Stimulated activated naive CD4-positive, alpha-beta T cell treated with Interleukin-2 at 50 U/mL for 16 hours (primary cell): Measurements from ENCODE around the gene HBB.

Experiments
- DNase-seq: peaks from one replicate; lab custom pipeline; 2025; lab: John Stamatoyannopoulos, UW

The HBB gene

GRCh38 chr11:5247472-5248192 lies 20.8 kb upstream of the HBB start:
- no peak for DNase-seq

GRCh38 chr11:5246772-5247471 lies 20.1 kb upstream of the HBB start:
- DNase-seq: no peak

GRCh38 chr11:5245155-5245554 lies 18.3 kb upstream of the HBB start:
- no peak for DNase-seq

GRCh38 chr11:5243816-5244180 lies 16.9 kb upstream of the HBB start:
- DNase-seq: no peak

GRCh38 chr11:5242933-5243815 lies 16.3 kb upstream of the HBB start:
- no peak for DNase-seq

GRCh38 chr11:5242208-5242607 lies 15.3 kb upstream of the HBB start:
- DNase-seq: no peak

GRCh38 chr11:5241458-5241857 lies 14.6 kb upstream of the HBB start:
- no peak for DNase-seq

GRCh38 chr11:5240458-5240857 lies 13.6 kb upstream of the HBB start:
- no peak for DNase-seq

- DNase-seq: no peak
These were observed 13.2 kb upstream of the HBB start for GRCh38 chr11:5240056-5240455.

GRCh38 chr11:5239046-5239445 lies 12.2 kb upstream of the HBB start:
- no peak for DNase-seq

- no peak for DNase-seq
These were observed 11.6 kb upstream of the HBB start for GRCh38 chr11:5238486-5238885.

GRCh38 chr11:5237420-5237819 lies 10.5 kb upstream of the HBB start:
- no peak for DNase-seq

- DNase-seq: no peak
These were observed 8.7 kb upstream of the HBB start for GRCh38 chr11:5235364-5236095.

GRCh38 chr11:5234381-5234834 lies 7.5 kb upstream of the HBB start, which contains the start of gene HBD:
Gene HBD (minus strand): TSS chr11:5234483. CDS start chr11:5234433, 50 bp downstream.
- DNase-seq: no peak

- no peak for DNase-seq
These were observed 6.4 kb upstream of the HBB start for GRCh38 chr11:5233307-5233706.

GRCh38 chr11:5232821-5233220 lies 6.0 kb upstream of the HBB start:
- no peak for DNase-seq

GRCh38 chr11:5232176-5232575 lies 5.3 kb upstream of the HBB start:
- no peak for DNase-seq

GRCh38 chr11:5231111-5231510 lies 4.2 kb upstream of the HBB start:
- DNase-seq: no peak

GRCh38 chr11:5230266-5230665 lies 3.4 kb upstream of the HBB start:
- no peak for DNase-seq

- no peak for DNase-seq
These were observed 2.9 kb upstream of the HBB start for GRCh38 chr11:5229796-5230195.

GRCh38 chr11:5229356-5229755 lies 2.5 kb upstream of the HBB start:
- DNase-seq: no peak

- DNase-seq: no peak
These were observed 1.3 kb upstream of the HBB start for GRCh38 chr11:5228124-5228523.
